ENCODE results near the gene BCL11B.

The BCL11B gene

DNA sequence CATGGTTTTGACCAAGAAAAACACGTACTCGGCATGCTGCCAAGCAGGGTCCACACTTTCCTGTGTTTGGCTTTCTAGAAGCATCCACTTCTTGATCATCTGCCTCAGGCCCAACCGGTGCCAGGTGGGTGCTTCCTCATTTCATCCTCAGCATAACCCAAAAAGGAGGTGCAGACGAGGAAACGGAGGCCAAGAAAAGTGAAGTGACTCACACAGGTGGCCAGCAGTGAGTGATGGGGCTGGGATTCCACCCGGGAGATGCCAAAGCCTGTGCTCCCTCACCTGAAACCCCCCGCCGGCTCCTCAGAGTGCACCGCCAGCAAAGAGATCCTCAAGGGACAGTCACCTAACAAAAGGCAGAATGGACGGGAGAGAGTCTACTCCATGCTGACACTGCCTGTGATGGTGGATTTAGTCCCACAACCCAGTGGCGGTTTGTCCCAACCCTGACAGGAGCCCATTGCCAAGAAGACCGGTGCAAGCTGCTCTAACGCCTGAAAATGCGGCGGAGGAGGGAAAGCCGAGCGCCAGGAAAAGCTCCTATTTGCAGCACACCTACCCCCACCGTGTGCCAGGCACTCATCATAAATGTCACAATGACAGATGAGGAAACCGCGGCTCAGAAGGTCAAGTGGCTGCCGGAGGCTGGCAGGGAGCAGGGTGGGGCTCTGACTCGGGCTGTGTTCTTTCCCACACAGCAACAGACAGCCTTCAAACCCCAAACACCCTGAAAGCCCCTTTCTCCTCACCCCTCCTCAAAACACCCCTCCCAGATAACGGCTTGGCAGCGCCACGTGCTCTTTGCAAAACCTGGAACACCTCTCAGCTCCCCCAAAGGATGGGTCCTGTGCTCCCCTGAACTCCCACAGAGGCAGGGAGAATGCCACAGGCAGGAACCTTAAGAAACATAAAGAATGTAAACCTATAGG is 18.8 kb downstream of the BCL11B start:
- peak; percentile 28 for DNase-seq

DNA sequence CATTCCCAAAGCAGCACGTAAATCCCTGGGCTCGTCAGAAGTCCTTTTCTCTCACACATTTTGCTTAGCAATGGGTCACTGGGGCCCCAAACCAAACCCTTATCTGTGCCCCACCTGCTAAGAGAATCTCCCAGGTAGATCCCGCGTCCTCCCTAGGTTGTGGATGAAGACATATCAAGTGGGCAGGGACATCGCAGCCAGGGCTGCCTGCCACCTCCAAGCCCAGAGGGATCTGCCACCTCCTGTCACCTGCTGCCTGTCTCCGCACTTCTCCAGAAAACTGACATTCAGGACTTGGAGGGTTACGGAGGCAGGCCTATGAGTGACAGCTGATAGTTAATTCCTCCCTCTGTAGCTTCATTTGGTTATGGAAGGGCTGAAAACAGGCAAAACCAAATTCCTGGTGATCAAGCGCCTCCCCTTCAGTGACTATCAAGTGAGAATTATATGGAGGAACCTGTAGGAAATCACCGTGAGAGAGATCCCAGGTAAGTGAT is 19.5 kb downstream of the BCL11B start:
- DNase-seq: no peak

DNA sequence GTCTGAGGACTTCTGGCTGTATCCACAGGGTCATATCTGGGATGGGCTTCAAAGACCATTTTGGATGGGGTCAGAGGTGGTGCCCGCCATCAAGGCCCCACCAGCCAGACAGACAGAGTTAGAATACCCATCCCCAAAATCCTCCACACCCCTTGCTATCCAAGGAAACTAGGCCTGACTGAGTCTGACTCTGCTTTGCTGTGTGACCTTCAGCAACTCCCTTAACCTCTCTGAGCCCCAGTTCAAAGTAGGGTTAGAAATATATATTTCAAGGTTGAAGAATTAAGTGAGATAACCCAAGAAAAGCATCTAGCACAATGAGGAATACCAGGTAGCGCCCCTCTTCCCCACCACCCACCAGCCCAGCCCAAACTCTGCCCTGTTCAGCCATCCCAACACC is 20.3 kb downstream of the BCL11B start:
- DNase-seq: peak; percentile 14

DNA sequence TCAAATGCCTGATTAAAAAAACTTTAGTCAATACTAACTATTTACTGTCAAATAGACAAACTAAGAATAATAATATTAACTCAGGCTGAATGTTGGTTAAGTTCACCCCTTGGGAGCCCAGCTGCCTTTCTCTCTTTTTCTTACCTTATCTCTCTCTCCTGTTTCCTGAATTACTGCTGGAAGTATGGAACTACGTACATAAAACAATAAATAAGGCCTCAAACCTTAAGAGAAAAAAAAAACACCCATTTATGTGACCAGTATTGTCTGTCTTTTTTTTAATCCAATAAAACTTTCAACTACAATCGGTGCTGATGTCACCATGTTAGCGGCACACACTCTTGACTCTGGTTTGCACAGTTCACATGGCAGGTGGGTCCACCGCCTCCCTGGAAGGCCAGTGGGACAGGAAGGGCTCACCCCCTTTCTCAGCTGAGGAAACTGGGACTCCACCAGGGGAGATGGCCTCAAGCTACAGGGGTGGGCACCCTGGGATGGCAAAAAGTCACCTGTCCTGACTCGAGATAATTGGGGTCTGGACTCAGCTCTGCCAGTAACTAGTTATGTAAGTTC is 21.3 kb downstream of the BCL11B start:
- DNase-seq: no peak

DNA sequence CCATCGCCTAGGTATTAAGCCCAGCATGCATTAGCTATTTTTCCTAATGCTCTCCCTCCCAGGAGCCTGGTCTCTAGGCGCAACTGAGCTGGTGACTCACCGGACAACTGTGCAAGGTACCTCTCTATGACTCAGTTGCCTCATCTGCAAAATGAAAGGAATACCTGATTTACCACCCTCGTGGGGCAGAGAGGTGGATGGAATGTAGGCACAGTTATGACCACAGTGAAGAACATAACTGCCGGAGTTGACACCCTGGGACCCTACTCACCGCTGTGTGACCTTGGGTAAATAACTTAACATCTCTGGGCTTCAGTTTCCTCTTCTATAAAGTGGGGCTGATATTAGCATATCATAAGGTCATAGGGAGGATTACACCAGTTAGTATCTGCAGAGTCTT is 22.6 kb downstream of the BCL11B start:
- no peak for DNase-seq

DNA sequence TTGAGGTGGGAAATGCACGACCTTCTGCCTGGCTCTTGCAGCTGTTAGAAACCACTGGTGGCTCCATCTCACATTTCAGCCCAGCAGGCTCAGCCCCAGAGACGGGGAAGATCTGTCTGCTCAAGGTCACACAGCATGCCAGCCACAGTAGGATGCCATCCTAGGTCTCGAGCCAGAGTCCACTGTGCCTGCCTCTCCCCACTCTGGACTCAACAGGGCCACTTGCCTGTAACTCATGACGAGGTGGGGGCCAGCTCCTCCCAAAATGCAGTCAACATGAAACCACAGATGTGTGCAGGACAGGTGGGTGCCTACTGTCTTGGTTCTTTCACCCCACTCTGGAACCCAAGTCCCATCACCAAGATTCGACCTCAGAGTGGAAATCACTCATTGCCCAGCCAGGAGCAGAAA is 23.2 kb downstream of the BCL11B start:
- no peak for DNase-seq

DNA sequence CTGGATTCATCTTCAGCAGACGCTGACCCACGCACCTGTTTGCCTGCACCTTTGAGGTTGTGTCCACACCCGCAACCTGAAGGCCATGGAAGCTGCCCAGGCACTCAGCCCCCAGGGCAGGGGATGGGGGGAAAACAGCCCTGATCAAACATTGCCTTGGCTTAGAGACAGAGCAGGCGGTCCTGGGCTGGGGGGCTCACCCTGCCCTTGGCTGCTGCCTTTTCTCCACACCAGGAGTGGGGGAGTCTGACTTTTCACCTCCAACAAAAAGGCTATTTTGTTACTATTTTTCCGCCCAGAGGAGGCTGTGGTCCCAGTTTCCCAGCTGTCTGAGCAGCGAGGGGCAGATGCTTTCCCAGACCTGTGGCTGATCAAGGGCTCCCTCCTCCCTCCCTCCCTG is 24.2 kb downstream of the BCL11B start:
- no peak for DNase-seq

DNA sequence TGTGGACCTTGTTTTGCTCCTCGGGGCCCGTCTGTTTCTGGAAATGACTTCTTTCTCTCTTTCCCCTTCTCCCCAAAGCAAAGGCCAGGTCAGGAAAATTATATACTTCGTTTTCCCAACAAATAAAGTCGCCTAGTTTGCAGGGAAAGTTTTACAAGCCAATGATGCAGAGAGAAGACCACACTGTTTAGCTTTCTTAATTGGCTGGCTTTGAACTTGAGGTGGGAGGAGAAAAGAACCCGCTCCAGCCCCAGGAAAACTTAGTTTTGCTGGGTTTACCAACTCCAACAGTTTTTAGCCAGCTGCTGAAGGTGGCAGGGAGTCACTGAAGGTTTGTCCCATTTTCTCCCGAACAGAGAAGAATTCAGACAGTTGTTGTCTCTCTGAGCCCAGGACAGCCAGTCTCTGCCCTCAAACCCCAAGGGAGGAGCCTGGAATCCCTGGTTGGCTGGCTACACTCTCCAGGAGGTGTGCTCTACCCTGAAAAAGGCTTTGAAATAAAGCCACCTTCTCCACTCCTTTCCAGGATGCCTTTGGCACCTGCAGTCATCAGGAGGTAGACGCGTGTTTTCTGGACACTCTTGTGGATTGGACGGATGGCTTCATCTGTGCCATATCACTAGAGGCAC is 24.8 kb downstream of the BCL11B start:
- no peak for DNase-seq

DNA sequence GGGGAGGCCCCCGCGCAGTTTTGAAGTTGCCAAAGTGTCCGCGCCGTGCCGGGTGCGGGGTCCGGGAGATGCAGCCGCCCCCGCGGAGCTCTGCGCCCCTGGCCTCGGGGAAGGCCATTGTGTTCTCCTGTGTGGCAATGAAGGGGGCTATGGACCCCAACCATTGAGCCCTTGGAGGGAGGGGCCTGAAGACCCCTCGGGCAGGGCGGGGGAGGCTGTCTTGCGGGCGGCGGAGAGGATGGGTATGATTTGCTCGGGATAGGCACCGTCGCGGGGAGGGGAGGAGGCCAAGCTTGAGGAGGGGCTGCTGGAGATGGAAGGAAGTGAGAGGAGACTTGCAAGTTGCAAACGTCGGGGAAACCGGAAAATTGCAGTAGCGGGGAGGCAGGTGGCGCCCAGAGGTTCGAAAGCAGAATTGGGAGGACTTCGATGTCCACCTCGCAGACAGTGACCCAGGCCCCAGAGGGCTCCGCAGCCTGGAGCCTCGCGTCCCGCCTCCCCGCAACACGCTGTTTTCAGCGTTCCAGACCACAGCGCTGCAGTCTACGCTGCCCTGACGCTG is 25.4 kb downstream of the BCL11B start:
- DNase-seq: no peak

DNA sequence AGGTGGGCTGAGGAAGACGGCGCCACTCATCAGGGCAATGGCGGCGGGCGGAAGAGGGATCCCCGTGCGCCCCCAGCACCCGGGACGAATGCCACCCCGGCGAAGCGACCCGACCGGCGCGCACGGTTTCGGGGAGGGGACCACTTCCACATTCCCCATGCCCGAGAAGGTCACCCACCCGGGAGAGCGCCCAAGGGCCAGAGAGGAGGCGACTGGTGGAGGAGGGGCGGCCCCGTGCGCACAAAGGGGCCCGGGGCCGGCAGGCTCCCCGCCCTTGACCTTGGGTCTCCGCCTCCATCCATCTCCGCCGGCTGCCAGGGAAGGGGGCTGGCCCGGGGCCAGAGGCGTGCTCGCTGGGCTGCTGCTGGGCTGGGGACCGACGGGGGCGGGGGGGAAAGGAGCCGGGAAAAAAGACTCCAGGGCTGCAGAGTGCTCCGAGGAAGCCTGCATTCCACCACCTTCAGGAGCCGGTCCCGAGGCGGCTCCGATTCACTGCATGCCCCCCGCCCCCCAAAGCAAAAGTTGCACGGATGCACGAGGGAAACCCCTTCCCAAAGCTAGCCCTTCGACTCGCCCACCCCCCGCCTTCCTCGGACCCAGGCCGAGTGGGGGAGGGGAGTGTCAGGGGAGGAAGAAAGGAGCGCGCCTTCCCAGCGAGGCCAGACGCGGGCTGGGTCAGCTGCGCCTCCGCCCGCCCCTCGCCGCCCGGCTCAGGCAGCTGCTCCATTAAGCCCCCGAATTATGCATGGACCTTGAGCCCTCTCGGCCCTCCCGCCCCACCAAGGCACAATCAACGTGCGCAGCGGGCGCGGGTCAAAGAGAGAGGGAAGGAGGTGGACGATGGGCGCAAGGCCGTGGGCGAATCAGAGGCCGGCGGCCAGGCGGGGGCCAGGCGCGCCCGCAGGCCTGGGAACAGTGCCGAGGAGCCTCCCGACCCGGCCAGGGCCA is 26.2 kb downstream of the BCL11B start:
- DNase-seq: peak; percentile 72

DNA sequence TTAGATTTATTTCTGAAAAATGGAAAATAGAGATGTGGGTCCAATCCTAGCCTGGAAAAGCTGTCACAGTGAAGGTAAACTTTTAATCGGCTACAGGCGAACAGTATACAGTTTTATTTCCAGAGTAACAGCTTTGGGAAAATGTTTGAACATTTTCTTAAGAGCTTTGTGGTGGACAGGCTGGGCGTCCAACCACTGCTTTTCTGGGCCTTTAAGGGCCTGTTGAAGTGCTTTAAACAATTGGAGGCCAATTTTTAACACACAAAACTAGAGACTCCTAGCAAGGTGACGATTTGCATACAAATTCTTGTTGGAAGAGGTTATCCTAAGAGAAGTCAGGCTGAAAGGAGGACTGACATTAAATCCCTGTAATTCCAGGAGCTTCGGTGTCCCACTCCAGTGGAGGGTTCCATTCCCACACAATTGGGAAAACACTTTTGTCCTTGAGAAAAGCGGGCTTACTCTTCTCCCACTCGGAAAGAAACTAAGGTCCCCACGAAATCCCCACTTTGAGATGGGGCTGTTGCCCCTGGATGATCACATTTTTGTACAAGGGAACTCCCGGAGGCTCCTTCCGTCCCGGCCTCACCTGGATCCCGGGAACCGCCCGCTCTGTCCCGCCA is 26.9 kb downstream of the BCL11B start:
- no peak for DNase-seq

DNA sequence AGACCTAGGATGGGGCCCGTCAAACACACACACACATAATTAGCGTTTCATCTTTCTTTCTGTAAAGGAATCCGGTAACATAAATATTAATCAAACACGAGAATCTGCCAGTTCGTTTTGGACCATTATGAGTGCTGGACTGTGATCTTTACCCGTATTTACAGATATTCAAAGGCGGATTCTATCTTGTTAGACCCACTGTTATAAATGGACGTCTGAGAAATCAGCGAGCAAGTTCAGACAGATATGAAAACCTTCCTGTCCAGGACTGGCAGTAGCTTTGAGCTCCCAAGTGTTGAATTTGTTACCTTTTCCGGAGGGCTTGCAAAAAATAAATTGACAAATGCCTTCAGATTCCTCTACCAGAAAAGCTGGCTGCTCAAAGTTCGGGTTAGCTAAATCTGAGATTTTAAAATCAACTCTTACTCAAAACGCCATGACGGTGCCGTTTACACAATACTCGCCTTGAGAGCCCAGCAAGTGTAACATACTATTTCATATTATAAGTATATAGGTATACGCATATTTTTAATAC is 27.6 kb downstream of the BCL11B start:
- DNase-seq: no peak

DNA sequence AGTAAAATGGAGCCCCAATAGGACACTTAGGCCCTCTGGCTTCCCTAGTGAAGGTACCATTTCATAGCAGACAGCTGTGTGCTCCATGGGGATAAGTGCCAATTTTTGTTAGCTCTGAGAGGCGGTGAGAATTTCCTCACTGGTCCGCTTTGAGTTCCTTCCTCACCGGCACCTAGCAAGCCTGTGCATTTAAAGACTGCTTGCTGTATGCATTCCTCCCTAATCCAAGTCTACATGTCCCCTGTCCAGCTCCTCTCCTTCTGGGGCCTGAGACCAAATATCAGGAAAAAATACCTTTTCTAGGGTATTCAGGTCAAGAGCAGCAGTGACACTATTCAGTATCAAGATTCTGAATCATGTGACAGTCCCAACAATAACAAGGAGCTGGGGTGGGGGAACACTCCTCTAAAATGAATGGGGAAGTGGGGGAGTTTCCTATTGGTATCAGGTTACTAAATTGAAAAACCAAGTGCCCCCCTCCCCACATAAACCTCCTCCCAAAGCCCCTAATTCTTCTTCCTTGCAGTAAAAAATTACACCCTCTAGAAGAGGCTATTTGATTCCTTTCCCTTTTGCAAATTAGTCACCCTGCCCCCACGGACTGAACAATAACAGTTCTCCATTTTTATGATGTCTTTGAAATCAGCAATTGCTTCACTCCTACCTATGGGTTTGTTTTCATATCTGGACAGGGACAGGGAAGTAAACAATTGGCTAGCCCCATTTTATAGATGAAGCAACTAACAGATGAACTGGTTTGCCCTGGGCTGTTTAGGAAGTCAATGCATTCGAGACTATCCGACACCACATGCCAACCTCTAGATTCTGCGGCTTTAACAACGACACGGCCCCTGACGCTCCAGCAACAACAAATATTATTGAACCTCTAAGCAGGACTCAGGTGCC is 28.9 kb downstream of the BCL11B start:
- no peak for DNase-seq

DNA sequence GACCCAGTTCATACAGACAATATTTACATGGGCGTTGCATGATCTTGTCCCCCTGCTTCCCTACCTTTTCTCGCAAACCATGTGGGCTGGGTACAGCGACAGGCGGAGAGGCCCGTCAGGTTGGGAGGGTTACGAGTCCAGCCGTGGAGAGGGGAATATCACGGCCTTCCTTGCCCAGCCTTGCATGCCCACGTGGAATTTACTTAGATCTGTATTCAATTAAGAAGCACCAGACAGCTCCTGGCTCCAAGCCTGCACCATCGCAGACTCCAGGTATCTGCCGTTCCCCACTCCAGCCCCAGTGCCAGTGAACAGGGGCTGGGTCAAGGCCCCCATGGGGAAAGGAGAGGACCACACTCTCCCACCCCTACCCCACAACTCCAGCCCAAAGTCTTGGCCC is 29.8 kb downstream of the BCL11B start:
- no peak for DNase-seq

DNA sequence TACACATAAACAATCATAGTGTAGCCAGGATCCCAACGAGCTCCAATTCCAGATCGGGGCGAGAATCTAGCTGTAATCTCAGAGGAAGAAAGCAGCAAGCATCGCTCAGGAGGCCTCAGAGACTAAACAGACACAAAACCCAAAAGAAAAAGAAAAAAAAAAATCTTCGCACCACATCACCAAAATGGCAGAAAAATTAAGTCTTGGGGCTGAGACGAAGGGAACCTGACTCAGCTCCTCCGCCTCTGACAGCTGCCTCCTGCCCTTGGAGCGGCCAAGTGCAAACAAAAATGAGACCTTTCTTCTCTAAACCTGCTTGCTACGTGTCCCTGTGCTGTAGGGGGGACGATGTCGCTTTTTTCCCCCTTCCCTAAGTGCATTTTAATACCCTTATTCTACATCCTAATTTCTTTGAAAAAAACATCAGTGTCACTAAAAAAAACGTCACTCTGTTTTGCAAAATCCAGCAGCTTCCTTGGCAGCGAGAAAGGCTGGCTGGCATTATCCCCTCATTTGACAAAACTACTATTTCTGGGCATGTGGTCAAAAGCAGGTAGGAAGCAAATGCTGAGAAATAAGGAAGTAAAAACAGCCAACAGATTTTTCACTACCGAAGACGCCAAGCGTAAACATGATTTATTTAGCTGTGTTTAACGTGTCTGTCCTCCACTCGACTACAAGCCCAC is 30.5 kb downstream of the BCL11B start:
- DNase-seq: no peak

DNA sequence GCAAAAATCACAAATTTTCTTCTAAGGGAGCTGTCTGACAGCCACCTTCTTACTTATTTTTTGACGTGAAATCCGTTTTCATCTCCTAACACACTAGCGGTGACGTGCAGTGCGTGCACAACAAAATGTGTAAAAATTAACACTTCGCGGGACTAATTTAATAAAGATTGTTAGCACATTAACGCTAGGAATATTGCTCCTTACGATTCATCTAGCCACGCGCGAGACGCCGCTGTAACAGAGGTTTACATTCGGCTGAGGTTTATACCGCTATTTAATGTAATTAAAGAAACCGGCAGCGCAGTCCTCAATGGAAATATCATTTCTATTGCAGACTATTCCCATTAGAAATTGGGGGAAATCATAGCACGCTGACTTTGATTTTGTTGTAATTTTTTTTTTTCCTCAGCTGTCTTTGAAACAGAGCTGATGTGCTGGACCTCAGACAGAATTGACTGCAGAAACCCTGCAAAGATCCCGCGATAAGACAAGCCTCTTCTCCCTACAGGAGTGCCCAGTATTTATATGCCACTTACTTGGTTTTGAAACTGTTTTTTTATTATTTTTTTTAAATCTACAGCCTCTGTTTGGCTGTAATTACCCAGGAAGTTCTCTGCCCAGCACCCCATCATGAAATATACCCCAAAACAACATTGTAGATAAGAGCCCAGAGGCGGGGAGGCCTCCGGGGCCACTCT is 31.2 kb downstream of the BCL11B start:
- DNase-seq: no peak

DNA sequence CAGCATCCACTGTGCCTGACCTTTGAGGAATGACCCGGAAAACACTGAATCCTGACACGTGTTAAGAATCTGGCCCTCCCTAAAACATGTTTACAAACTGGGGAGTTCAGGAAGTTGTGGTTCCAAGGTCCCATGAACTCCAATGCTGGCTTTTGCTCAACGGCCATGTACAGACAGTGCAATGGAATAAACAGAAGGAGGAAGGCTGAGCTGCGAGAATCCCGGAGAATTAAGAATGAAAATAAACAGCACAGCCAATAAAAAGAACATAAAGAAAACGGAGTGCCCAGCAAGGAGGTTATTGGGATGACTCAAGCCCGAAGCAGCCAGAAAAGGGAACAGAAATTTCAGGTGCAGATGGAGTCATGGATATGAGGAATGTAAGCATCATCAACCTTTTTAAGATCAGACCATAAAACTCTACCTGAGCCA is 32.3 kb downstream of the BCL11B start:
- DNase-seq: no peak

DNA sequence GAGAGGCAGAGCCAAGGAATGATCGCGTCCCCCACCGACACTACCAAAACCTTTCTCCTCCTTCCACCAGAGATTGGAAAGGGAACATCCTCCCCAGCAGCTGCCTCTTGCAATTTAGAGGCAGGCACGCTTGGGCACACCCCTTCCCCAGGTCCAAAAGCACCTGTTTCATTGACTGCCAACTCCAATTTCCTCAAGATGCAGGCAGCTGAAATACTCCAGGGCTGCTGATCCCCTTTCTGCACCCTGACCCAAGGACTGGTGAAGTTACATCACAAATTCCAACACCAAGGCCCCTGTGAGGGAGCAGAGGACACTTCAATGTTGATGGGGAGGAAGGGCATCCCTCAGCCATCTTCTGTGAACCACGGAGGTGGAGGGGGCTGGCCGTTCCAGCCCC is 33.8 kb downstream of the BCL11B start:
- no peak for DNase-seq

DNA sequence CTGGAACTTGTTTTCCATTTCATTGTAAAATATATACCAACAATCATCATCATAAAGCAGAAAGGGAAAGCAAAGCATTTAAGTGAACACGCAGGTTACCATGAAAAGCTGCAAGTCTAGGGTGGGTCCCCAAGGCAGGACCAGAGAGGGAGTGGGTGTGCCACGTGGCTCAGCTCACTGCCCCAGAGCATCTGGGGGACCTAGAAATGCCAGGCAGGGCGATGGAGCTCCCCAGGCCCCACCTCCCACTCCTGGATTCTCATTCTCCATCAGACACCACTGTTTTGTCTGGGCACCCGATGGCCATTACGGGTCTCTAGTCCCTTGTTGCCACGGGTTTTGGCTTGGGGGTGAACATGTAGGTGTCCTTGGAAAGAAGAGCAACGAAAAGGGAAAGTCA is 34.7 kb downstream of the BCL11B start:
- DNase-seq: no peak
